Keratinocyte (primary cell): ENCODE measurements around the gene OTUD6A.

Source experiments
- CTCF ChIP-seq, 3 experiments: IDR thresholded peaks in 1 of 3; conservative IDR thresholded peaks in 1 of 3; optimal IDR thresholded peaks in 1 of 3; 2 replicates in 2 of 3; 3 replicates in 1 of 3; pipeline versions ENCODE3 to v1.5.1; 2011; ENCODE audit warnings: low read length in 3 of 3, mild to moderate bottlenecking in 3 of 3, moderate library complexity in 2 of 3, control low read depth in 1 of 3, inconsistent platforms in 1 of 3; ENCODE audit not compliant: insufficient read depth in 2 of 3; ENCODE audit errors: extremely low read depth in 1 of 3
- EZH2 ChIP-seq: IDR thresholded peaks from one replicate; pipeline ENCODE4 v1.6.1; 2012; ENCODE audit warnings: inconsistent platforms, mild to moderate bottlenecking, low read length, moderate library complexity

DNA sequence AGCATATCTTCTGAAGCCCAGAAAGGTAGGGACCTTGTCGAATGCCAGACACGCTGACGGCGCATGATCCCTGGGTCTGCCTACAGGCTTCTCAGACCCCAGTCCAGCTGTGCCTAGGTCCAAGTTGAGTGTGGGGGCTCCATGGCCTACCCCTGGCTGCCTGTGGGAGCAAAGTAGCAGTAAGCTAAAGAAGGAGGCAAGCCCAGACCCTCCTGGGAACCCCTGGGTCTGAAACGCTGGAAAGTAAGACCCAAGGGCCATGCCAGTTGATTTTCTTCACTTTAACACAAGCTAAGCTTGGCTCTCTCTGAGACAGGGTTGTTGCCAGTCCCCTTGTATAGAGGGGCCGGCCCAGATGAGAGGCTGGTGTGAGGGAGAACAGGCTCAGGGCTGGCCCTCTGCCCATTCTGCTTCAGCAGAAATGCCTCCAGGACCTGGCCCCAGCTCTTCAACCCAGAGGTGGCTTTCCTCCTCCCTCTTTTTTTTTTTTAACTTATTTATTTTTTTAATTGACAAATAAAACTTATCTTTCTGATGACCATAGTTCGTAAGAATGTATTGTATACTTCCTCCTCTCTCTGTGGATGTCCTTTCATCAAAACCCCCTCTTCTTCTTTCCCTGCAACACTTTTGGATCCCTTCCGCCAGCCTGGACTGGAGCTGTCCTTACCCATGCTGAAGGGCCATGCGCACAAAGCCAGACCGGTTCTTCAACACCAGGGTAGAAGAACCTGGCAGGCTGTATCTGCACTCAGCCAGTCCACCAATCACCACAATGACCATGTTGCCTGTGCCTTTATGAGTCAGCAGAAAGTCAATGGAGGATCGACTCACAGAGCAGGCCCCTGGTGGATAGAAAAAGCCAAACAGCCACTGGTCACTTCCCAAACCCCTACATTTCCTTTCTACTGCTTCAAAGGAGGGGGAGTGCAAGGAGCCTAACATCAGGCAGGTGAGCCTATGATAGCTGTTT is 19.6 kb upstream of the OTUD6A start:
- TF ChIP-seq CTCF (optimal IDR thresholded peaks at IDR 0.05 in 1 of 3, IDR thresholded peaks at IDR 0.05 in 1 of 3, conservative IDR thresholded peaks at IDR 0.05 in 1 of 3; ENCODE audit: extremely low read depth in 1 of 3, insufficient read depth in 2 of 3, low read length in 3 of 3) (no peak), EZH2 (no peak)
